HG03159 (cell line): Measurements from ENCODE around the gene GNB1L.

Experiments used
- ATAC-seq: cut with Tn5 transposase; IDR thresholded peaks from one replicate; pipeline ENCODE4 v1.9.1; 2021; ENCODE audit warnings: mild to moderate bottlenecking, moderate library complexity; ENCODE audit not compliant: unreplicated experiment

The GNB1L gene

GRCh38 chr22:19765477-19766239 lies 89.0 kb downstream of the GNB1L start:
- ATAC-seq = no peak

- ATAC-seq = no peak
Observed at GRCh38 chr22:19764636-19765476, 89.8 kb downstream of the GNB1L start.

GRCh38 chr22:19764299-19764593 lies 90.4 kb downstream of the GNB1L start:
- no peak for ATAC-seq

- ATAC-seq = no peak
Observed at GRCh38 chr22:19763458-19764298, 91.0 kb downstream of the GNB1L start.

- ATAC-seq = no peak
Observed at GRCh38 chr22:19762568-19763457, 91.9 kb downstream of the GNB1L start.

DNA sequence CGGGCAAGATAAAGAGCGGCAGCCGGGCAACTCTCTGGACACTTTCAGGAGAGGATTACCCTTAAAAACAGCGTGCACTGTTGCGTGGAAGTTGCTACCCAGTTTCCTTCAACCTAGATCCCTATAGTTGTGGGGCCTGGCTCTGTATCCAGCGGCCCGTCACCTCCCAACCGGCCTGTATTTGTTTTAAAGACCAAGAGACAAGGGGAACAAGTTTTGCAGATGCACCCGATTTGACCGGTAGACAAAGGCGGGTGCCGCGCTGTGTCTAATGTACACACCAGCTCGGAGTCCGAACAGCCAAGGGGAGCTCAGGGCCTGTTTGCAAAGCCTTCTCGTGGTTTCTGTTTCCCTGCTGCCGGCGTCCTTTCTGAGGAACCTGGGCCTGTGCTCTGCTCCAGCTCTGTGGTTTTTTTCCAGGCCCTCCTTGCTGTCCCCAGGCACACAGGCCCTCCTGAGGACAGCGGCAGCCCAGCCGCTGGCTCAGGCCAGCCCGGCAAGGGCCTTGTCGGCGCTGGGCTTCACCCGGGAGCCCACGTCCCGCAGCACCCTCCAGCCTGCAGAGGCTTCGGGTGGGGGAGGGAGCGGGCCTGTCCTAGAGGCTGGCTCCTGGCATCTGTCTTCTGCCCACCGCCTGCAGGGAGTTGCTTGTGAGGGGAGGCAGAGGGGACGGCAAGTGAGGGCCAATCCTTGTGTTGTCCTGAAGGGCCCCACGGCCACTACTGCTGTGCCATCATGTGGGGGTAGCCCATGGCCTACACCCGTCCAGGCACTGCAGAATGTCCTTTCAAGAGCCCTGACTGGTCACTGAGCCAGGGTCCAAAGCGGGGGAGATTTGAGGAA lies 92.7 kb downstream of the GNB1L start:
- no peak for ATAC-seq

- ATAC-seq = no peak
Observed at GRCh38 chr22:19760951-19761724, 93.5 kb downstream of the GNB1L start.

GRCh38 chr22:19760058-19760950 lies 94.4 kb downstream of the GNB1L start, which contains the start of gene TBX1:
Gene TBX1, plus strand, starts transcription at chr22:19760778. Its CDS starts 66 bp downstream, at chr22:19760844.
- no peak for ATAC-seq

DNA sequence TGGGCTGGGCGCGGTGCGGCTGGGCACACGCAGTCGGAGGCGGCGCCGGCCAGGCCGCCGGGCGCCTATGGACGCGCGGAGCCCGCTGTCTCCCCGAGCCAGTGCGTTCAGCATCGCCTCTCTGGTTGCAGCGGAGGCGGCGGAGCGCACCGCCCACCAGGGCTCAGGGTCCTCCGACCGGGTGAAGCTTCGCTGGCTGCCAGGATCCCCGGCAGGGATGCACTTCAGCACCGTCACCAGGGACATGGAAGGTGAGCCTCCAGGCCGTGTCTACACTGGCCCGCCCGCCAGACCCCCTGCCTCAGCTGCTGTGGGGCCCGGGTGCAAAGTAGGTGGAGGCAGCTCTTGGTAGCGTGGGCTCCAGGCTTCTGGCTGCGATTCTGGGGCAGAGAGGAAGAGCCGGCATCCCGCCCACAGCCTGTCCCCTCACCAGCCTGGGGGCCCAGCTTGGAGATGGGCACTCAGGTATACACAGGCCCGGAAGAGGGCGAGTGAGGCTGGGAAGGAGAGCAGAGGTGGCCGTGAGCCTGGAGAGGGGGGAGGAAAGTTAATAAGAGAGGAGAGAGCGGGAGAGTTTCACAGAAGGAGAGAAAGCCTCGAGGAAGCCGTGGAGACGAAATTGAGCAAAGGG lies 95.1 kb downstream of the GNB1L start:
- ATAC-seq = no peak

DNA sequence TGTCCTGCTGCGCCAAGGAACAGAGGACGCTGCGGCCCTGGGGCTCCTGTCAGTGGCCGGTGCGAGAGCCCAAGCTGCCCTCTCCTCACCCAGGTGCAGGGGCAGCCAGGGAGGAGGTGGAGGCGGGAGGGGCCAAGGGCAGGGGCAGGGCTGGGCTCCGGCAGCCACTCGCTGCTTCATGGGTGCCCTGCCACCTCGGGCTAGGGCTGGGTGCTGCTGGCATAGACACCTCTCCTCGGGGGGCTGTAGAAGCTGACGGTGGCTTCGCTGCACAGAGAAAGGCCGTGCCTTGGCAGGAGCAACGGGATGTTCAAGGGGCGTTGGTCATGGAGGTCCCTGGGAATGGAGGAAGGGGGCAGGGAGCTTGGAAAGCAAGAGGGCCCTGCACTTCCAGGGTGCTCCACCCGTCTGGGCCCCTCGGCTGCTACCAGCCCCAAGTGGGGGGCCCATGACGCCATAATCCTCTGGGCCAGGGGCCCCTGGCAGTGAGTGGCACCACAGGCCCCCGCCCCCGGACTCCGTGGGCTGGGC lies 95.7 kb downstream of the GNB1L start:
- no peak for ATAC-seq

- ATAC-seq = no peak
Observed at GRCh38 chr22:19757985-19758895, 96.4 kb downstream of the GNB1L start.

GRCh38 chr22:19757140-19757984 lies 97.3 kb downstream of the GNB1L start:
- no peak for ATAC-seq

GRCh38 chr22:19756288-19757128 lies 98.2 kb downstream of the GNB1L start:
- no peak for ATAC-seq

DNA sequence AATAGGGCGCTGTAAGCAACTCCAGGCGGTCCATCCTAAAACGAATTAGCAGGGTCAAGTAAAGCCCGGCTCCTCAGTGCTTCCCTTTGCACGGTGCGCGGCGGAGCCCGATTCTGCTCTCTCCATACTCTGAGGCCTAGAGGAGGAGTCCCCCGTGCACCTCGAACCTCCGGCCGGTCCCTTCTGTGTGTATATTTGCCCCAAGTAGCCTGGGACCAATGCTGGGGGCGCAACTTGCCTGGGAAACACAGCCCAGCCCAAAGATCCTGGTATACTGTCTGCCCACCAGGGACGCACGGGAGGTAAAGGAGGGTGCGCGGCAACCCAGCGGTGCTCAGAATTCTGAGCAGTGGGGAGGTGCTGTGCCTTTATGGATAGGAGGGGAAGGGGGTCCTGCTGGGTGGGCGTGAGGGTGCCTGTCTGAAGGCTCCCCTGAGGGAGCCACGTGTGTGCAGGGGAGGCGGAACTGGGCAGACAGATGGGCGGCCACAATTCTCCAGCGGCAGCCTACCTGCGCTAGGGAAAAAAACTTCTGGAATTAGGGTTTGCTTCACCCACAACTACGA lies 98.9 kb downstream of the GNB1L start:
- no peak for ATAC-seq
